Metanephros (tissue), 1 donor: ENCODE measurements around the gene SLC34A1. TPM values are rescaled to one million over a fixed set of nuclear protein-coding genes. Genes with fewer than 3 reads are reported as not detected.

Source experiments
- total RNA-seq: library from RNA; depleted of rRNA; stranded (reverse); fragments of >200 nt; gene quantifications from one replicate; pipeline ENCODE4 v1.2.3, GENCODE V29; 2014

Gene SLC34A1, protein sequence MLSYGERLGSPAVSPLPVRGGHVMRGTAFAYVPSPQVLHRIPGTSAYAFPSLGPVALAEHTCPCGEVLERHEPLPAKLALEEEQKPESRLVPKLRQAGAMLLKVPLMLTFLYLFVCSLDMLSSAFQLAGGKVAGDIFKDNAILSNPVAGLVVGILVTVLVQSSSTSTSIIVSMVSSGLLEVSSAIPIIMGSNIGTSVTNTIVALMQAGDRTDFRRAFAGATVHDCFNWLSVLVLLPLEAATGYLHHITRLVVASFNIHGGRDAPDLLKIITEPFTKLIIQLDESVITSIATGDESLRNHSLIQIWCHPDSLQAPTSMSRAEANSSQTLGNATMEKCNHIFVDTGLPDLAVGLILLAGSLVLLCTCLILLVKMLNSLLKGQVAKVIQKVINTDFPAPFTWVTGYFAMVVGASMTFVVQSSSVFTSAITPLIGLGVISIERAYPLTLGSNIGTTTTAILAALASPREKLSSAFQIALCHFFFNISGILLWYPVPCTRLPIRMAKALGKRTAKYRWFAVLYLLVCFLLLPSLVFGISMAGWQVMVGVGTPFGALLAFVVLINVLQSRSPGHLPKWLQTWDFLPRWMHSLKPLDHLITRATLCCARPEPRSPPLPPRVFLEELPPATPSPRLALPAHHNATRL
- 166 TPM for total RNA-seq

DNA sequence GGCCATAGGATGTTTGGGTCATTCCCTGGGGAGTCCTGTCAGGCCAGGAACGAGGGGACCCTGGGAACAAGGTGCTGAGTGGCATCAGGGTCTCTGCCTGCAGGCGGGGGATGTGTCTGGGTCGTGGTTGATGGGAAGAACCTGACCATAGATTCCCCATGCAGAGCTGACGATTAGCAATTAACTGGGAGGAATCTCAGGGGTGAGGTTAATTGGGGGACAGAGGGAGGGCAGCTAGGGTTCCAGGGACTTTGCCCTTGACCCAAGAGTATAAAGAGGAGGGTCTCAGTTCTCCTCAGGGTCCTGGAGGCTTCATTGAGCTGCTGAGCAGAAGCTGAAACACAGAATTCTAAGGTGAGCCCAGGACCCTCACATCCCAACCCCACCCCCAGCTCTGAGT is at the start of gene SLC34A1:
Gene SLC34A1, plus strand, starts transcription at position 301 of the 400 bp plus-strand sequence. CDS start 1,308 bp downstream, outside the sequence.

DNA sequence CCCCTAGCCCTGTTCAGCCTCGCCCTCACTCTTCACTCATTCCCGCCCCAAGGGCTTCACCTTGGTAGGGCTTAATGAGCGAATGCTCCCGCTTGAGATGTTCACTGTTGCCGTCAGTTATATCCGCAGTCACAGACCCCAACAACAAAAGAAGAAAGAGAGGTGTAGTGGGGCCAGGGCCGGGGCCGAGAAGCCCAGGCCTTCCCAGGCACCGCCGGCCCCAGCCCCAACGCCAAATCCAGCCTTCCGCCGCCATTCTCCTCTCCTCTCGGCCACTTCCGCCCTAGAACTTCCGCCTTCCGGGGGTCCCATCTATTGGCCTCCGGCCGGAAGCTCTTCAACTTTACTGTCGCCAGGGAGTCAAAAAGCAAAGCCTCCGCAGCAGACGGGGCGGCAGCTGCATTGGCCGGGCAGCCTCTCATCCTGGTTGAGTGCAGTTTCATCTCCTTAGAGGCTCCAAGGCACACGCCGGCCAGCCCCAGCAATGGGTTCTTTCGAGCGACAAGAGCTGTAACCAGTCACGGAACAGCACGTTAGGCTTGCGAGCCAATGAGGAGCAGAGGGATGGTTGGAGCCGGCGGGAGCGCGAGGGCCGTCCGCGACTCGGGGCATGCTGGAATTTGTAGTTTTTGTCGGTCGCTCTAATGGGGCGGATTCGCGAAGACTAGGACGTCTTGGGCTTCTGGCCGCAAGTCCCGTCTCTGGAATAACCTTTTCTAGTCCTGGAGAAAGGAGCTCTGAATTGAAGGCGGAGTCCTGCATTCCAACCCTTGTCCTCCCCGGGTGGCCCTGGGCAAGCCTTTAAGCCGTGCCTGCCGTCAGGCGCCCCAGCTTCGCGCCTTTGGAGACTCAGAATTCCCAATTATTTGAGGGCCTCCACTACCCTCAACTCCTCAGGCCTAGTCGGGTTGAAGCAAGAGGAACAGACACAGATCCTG is 32.6 kb upstream of the SLC34A1 start, which contains the start of gene LMAN2:
Gene LMAN2, minus strand, starts transcription at position 277 of the 938 bp plus-strand sequence. Its CDS starts 21 bp downstream, at position 256.

DNA sequence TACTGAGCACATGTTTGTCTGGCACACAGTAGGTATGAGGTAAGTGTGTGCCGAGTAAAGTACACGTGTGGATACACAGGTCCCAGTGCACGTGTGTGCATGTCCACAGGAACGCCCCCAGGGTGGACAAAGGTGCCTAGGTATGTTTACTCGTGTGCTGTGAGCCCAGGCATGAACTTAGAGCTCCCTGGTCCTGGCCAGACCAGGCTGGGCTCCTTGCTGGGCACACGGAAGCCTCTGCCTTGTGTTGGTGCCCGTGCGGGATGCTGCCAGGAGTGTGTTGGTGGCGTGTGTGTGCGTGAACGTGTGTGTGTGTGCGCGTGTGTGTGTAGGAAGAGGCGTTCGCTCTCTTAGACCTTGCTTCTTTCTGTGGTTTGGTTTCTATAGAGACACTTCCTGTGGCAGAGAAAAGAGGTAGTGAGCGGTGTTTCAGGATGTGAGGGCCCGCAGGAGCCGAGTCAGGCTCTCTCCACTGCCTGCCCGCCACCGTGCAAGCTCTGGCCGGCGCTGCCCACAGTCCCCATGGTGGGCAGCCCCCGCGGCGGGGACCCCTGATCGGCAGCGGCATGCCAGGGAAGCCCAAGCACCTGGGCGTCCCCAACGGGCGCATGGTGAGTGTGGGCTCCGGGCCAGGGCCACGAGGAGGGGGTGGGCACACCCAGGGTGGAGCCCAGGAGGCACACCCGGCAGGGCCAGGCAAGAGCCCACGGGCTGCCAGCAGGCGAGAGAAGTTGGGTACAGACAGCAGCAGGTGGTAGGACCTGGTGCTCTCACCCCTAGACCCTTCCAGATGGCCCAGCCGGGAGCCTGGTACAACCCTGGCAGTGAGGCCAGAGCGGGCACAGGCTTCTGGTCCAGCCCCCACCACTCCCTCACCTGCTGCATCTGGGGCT is 26.5 kb upstream of the SLC34A1 start, which contains the start of gene RGS14:
Gene RGS14, plus strand, starts transcription at position 466 of the 893 bp plus-strand sequence. Its CDS starts 101 bp downstream, at position 567.

DNA sequence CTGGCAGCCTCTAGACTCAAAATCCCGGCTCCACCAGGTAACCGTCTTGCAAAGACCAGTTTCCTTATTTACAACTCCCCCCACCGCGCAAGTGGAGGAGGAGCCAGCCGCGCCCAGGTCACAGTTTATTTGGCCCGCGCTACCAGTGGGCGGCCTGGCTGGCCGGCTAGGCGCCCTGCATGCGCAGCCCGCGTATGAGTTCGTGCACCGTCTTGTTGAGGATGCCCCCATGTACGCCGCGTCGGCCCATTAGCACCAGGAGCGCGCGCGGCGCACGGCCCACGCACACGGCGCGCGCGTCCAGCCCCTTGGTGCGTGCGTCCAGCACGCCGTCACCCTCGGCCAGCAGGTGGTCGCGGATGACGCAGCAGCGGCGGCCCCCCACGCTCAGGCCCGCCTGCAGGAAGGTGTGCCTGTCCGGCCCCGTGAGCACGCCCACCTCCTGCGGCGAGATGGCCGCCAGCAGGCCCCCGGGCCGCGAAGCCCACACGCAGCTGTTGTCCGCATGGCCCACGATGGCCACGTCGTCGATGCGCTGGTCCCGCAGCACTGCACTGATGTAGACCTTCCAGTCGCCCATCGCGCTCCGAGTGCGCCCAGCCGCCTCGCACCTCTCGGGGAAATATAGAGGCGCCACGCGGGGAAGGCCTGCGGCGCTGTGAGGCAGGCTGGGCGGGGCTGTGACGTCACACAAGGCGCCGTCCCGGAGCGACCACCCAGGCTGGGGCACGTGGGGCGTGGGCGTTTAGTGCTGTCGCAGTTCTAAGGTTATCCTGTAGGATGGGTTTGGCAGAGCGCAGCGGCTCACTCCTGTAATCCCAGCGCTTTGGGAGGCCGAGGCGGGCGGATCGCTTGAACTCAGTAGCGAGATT is 16.0 kb downstream of the SLC34A1 start, which contains the start of gene PFN3:
Gene PFN3, minus strand, starts transcription at position 665 of the 872 bp plus-strand sequence. Its CDS starts 85 bp downstream, at position 580.

DNA sequence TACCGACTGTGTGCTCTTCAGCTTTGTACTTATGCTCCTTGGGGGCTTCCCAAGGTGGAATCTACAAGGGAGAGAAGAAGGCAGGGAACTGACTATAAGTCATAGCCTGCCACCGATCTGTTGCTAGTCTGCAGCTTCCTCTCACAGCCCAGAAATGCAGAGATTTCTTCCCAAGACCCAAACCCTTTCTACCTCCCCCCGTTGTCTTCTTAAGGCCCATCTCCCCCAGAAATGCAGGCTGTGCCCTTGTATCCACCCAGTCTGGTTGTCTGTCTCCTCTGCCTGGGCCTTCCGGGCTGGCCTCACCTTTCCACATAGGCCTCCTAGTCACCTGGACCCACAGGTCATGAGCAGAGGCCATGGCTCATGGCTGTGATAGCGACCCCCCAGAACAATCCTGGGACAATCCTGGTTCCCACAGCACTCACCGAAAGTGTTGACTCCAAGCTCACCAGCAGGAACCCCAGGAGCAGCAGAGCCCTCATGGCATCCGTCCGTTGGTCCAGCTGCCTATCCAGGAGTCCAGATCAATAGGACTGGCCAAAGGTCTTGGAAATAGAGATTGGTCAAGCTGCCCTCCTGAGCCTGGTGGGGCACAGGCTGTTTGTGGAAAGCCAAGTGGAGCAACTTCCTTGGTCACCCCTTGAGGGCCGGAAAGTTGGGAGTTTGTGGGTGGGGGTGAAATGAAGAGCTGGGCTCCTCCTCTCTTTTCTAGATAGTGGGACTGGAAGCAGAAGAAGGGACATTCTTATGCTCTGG is 25.0 kb downstream of the SLC34A1 start, which contains the start of gene F12:
Gene F12, minus strand, starts transcription at position 522 of the 759 bp plus-strand sequence. Its CDS starts 37 bp downstream, at position 485.

DNA sequence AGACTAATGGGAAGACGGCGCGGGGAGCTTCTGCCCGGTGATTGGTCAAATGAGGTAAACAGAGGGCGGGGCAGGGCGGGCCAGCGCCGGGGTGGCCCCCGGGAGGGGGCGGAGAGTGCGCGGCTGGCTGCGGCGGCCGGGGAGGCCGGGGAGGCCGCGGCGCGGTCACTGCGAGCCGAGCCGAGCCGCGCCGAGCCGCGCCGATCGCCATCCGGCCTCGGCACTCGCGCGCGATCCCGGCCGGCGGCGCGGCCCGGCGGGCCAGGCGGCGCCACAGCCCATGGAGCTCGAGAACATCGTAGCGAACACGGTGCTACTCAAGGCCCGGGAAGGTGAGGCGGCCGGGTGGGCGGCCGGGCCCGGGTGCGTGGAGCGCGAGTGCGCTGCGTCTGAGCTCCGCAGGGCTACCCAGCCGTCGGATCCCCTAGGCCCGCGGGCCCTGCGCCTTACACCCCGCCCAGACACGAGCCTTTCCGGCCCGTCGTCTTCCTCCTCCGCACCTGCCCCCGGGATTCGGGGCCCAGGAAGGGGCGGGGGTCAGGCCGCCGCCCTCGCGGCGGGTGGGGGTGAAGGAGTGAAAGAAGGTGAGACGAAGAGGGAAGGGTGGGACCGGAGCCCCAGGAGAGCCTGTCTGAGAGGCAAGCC is 42.5 kb downstream of the SLC34A1 start, which contains the start of gene GRK6:
Gene GRK6, plus strand, starts transcription at position 111 of the 645 bp plus-strand sequence. Its CDS starts 170 bp downstream, at position 281.

DNA sequence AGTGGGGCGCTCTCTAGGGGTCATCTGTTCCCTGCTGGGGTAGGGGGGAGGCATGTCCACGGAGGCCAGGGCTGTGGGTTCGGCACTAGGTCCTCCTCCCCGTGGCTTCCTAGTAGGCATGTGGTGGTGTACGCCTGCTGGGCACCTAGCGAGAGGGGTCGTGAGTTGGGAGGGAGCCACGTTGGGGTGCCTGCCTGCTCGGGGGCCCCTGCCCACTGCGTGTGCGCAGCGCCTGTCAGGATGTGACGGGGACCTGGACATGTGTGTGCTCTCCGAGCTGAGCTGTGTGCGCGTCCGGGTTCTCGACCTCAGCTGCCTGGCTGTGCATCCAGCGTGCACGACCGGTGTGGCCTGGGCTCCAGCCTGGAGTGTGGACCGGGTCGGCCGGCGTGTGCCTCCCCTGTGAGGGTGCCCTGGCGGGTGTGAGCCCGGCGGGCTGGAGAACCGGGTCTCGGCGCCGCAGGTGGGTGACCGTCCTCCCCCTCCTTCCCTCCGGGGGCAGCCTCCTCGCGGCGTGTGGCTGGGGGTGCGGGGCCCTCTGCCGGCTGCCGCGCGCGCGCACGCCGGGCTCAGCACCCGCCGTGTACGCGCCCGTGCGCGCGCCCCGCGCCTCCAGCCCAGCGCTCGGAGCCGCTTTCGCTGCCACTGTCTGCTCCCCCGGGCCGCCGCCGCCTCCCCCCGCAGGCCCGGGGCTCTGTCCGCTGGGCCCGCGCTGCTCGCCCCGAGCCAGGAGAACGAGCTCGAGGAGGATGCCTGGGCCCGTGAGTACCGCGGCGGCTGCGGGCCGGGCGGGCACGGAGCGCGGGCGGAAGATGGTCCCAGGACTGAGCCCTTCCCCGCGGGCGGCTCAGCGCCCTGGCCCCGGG is 62.2 kb downstream of the SLC34A1 start, which contains the start of gene PRR7:
Gene PRR7, plus strand, starts transcription at position 615 of the 866 bp plus-strand sequence. CDS start 8,254 bp downstream, outside the sequence.

Other genes starting within 250 kb of the SLC34A1 start
- 26.7 TPM for gene RAB24, start 80.7 kb upstream of the SLC34A1 start, total RNA-seq
- 56.8 TPM for gene PRELID1, start 80.6 kb upstream of the SLC34A1 start, total RNA-seq
- 32.5 TPM for gene MXD3, start 72.5 kb upstream of the SLC34A1 start, total RNA-seq
- gene LMAN2, start 32.8 kb upstream of the SLC34A1 start, total RNA-seq, result 213 TPM
- 21.0 TPM for gene RGS14, start 26.5 kb upstream of the SLC34A1 start, total RNA-seq
- gene PFN3, start 16.2 kb downstream of the SLC34A1 start, total RNA-seq, result not detected
- 0.29 TPM for gene F12, start 25.1 kb downstream of the SLC34A1 start, total RNA-seq
- 23.1 TPM for gene GRK6, start 42.2 kb downstream of the SLC34A1 start, total RNA-seq
- gene PRR7, start 62.4 kb downstream of the SLC34A1 start, total RNA-seq, result 2.4 TPM
- 113 TPM for gene DBN1, start 89.2 kb downstream of the SLC34A1 start, total RNA-seq
- 184 TPM for gene PDLIM7, start 113.2 kb downstream of the SLC34A1 start, total RNA-seq
- gene DOK3, start 125.4 kb downstream of the SLC34A1 start, total RNA-seq, result 11.3 TPM
- gene DDX41, start 132.5 kb downstream of the SLC34A1 start, total RNA-seq, result 80.6 TPM
- gene FAM193B, start 170.1 kb downstream of the SLC34A1 start, total RNA-seq, result 50.7 TPM
- gene TMED9, start 207.8 kb downstream of the SLC34A1 start, total RNA-seq, result 91.2 TPM
- 34.8 TPM for gene B4GALT7, start 215.7 kb downstream of the SLC34A1 start, total RNA-seq